Activated CD4-positive, alpha-beta T cell treated with anti-CD3 and anti-CD28 coated beads for 4 hours (primary cell): ENCODE data around the gene TSPEAR.
"Not testable (repeated sequence)": the region's sequence is repeated elsewhere in the genome, so short reads cannot be mapped to it uniquely, and the experiment has no call there.

Source experiments
- DNase-seq, 2 donors: peaks; one replicate each; pipeline ENCODE4 v3.0.0-alpha.2; 2020

TSPEAR gene

DNA sequence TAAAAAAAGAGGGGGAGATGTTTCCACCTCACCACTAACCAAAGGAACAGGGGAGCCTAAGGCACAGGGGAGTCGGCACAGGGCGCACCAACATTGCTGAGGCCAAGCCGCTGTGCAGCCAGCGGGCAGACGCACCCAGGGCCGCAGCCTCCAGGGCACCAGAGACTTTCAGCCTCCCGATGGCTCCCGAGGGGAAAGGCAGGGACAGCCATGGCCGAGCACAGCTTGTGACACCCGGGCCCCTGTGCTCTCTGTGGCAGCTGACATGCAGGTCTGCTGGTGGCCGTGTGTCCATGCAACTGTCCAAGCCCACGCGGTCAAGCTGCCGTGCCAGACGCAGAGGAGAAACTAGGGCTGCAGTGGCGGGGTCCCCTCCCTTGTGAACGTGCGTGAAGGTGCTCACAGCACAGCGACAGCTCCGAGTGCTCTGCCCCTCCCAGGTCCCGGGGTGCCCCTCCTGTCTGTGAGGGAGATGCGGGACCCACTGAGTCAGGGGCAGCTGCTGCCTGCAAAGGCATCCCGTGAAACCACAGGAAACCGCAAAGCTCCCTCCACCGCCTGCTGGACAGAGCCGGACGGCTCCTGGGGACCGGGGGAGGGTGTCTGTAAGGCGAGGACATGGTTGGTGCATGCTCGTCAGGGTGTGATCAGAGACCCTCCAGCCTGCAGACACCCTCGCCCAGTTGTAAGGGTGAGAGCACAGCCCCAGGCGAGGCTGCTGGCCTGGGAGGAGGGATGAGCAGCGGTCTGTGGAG is 62.6 kb downstream of the TSPEAR start:
- DNase-seq, result no peak

DNA sequence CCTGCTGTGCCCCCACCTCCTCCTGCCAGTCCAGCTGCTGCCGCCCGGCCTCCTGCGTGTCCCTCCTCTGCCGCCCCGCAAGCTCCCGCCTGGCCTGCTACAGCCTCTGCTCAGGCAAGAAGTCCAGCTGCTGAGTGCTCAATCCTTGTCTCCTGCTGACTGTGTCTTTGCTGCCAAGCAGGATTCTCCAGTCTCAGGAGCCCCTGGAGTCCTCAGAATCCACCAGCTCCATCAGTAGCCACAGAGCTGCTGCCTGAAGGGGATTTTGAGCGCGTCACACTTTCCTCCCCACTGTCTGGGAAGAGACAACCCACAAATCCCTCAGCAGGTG is 64.2 kb downstream of the TSPEAR start:
- no peak for DNase-seq

DNA sequence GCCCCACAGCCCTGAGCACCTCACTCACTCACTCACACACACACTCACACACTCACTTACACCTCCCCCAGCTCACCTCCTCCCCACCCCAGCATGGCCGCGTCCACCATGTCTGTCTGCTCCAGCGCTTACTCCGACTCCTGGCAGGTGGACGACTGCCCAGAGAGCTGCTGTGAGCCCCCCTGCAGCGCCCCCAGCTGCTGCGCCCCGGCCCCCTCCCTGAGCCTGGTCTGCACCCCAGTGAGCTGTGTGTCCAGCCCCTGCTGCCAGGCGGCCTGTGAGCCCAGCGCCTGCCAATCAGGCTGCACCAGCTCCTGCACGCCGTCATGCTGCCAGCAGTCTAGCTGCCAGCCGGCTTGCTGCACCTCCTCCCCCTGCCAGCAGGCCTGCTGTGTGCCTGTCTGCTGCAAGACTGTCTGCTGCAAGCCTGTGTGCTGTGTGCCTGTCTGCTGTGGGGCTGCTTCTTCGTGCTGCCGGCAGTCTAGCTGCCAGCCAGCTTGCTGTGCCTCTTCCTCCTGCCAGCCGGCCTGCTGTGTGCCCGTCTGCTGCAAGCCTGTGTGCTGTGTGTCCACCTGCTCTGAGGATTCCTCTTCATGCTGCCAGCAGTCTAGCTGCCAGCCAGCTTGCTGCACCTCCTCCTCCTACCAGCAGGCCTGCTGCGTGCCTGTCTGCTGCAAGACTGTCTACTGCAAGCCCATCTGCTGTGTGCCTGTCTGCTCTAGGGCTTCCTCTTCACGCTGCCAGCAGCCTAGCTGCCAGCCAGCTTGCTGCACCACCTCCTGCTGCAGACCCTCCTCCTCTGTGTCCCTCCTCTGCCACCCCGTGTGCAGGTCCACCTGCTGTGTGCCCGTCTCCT is 64.8 kb downstream of the TSPEAR start, which contains the start of gene KRTAP10-11:
Gene KRTAP10-11 (plus strand): TSS at position 49 of the 856 bp plus-strand sequence. CDS start 45 bp downstream, at position 94.
- DNase-seq, result not testable (repeated sequence)

DNA sequence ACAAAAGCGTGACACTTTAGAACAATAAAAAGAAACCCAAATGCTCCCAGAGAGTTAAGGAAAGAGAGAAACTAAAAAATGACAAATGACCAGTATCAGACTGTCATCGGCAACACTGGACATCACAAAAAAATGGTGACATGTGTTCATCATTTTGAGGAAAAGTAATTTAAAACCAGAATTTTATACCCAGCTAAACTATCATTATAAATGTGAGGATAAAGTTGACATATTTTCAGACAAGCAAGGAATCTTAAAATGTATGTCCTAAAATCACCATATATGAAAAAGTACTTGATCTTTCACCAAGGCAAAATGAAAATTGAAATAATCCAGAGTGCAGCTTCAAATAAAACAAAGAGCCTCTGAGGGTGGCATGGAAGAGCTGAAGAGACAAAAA is 66.5 kb downstream of the TSPEAR start:
- no peak for DNase-seq

DNA sequence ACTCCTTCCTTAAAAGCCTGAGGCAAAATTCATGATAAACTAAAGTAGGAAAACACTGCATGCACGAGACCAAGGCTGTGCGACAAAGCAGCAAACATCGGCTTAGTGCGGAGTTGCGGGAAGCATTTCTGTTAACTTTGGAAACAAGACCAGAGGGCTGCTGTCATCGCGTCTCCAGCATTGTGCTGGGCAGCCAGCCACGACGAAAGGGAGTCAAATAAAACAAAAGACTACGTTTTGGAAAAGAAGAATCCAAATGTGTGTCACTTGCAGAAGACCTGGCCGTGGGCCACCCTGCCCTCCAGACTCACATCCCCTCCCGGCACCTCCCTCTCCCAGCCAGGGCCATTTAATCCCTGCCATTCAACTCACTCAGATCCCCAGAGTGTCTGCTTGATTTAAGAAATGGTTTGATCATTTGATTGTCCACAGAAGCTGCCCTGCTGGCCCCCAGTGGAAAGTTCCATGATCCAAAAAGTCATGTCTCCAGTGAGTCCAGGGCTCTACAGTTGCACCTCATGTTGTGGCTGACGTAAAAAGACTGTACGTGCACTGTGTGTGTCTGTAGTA is 67.5 kb downstream of the TSPEAR start:
- DNase-seq, result no peak

DNA sequence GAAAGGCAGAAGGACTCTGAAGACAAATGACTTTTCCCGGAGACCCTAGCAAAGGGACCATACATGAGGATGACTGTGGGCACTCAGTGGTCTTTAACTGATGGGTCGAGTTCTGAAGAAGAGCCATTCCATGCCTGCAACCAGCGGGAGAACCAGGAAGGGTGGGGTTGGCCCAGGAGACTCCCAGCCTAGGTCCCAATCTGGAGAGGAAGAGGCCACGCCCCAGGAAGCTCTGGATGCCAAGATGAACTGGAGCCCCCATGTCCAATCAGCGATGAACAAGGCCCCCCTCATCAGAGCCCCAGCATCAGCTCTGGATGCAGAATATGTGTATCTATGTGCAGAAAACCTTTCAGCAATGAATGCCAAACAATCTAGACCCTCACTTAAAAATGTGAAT is 70.6 kb downstream of the TSPEAR start:
- no peak for DNase-seq

DNA sequence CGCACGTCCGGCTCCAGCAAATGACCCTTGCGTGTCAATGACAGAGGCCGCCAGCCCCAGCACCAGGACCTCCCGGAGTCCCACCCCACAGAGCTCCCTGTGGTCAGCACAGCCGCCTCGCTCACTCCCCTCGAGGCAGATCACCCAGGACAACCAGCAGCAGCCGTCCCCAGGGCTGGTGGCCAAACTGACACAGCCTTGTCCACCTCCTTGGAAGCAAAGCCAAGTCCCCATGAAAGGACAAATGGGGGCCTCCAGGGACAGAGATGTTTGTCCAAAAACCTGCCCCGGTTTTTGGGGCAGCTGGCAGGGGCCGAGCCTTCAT is 72.1 kb downstream of the TSPEAR start:
- no peak for DNase-seq

DNA sequence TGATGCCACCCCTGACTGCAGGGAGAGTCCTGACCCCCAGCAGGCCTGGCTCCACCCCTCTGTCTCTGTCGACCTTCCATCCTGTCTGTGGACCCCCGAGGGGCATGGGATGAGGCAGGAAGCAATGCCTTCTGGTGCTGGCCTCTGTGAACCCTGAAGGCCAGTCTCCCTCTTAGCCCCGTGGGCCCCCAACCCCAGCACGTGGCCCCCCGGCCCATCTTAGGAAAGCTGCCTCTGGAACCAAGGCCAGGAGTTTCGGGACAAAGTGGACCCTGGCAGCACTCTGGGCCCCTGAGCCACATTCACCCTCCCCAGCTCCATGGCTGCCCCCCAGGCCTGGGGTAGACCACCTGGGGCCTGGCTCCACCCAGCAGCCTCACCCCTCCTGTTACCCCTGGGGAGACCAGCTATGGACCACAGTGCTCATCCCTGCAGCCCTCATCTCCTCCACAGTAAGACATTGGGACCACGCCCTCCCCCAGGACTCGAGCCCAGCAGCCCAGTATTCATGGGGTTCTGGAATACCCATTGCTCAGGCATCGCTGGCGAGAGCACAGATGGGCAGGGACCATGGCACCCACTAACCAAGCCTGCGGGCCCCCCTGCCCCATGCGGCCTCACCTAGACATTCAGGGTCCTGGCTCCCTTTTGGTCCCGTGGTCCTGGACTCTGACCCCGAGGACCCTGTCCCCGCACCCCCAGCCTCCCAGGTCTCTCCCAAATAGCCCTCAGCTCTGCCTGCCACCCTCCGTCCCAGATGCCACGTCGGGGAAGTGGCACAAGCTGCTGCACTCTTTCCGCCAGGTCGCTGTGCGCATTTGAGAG is 72.7 kb downstream of the TSPEAR start:
- DNase-seq, result not testable (repeated sequence)

DNA sequence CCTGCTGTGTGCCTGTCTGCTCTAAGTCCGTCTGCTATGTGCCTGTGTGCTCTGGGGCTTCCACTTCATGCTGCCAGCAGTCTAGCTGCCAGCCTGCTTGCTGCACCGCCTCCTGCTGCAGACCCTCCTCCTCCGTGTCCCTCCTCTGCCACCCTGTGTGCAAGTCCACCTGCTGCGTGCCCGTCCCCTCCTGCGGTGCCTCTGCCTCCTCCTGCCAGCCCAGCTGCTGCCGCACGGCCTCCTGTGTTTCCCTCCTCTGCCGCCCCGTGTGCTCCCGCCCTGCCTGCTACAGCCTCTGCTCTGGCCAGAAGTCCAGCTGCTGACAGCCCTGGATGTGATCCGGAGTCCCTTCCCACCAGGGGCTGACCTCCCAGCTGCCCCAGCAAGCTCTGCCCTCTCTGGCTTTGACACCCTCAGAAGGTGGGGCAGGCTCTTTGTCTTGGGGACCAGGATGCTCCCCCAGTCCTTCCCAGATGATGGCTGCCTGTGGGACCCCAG is 73.5 kb downstream of the TSPEAR start:
- not testable (repeated sequence) for DNase-seq

DNA sequence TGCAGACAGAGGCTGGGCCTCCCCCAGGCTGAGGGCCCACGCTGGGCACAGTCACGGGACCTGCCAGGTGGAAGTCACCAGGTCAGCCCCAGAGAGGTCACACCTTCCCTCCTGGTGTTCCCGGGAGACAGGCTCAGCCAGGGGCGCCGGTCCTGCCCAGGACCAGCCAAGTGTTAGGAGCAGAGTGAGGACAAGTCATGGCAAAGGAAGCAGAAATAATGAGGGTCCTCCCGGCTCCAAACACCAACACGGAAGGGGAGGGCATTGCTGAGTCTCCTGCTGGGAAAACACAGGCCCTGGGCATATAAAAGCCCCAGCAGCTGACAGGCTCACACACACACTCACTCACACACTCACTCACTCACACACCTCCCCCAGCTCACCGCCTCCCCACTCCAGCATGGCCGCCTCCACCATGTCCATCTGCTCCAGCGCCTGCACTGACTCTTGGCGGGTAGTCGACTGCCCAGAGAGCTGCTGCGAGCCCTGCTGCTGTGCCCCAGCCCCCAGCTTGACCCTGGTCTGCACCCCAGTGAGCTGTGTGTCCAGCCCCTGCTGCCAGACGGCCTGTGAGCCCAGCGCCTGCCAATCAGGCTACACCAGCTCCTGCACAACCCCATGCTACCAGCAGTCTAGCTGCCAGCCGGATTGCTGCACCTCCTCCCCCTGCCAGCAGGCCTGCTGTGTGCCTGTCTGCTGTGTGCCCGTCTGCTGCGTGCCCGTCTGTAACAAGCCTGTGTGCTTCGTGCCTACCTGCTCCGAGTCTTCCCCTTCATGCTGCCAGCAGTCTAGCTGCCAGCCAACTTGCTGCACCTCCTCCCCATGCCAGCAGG is 74.1 kb downstream of the TSPEAR start, which contains the start of gene KRTAP10-10:
Gene KRTAP10-10 (plus strand): TSS at position 339 of the 833 bp plus-strand sequence. CDS start 62 bp downstream, at position 401.
- no peak for DNase-seq

DNA sequence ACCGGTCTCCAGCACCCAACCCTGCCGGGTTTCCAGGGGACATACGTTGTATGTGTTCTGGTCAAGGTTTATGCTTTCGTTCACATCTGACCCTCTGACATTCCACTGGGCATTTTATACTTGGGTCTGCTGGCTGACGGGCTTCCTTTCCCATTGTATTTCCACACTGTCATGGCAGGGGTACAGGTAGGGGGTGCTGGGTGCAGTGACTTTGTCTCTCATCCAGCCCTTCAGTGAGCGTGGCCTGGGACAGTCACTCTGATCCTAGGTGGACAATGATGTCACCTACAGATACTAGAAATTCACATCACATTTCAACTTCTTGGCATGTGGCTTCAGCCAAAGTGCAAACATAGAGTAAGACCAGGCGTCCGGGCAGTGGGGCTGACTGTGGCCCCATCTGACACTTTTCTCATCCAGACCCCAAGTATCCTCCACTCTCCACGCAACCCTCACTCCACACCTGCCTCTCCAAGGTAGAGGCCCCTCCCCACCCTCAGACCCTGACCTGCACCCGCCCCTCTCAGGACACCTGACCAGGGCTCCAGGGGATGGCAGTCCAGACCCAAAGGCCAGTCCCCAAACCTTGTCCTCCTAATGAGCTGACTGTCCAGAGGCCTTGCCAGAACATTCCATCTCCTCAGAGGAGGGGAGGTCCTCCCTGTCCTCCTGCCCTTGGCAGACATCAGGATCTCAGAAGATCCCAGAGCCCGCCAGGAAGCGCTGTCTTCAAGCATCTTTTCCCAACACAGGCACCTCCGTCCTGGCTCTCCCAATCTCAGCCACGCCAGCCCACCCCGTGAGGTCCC is 75.0 kb downstream of the TSPEAR start:
- no peak for DNase-seq

DNA sequence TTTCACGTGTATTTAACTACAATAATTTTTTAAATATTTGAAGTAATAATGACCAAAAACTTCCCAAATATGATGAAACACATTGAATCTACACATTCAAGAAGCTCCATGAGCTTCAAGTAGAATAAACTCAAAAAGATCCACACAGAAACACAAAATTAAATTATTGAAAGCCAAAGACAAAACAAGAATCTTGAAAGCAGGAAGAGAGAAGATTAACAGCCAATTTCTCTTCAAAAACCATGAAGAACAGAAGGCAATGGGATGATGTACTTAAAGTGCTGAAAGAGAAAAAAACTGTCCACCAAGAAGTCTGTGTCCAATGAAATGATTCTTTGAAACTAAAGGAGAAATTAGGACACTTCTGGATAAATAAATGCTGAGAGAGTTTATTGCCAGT is 79.3 kb downstream of the TSPEAR start:
- DNase-seq, result no peak

DNA sequence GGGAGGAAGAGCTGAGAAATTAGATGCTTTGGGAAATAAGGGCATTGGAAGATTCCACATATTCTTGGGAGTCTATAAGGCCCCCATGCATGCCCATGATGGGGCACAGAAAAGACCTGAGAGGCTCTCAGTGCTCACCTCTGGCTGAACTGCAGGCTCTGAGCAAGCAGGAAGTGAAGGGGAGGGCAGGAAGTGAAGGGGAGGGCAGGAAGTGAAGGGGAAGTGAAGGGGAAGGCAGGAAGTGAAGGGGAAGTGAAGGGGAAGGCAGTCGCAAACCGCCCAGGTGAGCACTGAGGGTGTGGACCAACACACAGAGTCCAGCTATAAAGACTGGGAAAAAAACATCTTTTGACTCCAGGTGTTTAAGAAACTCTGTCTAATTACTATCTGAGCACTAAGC is 80.9 kb downstream of the TSPEAR start:
- DNase-seq, result no peak

DNA sequence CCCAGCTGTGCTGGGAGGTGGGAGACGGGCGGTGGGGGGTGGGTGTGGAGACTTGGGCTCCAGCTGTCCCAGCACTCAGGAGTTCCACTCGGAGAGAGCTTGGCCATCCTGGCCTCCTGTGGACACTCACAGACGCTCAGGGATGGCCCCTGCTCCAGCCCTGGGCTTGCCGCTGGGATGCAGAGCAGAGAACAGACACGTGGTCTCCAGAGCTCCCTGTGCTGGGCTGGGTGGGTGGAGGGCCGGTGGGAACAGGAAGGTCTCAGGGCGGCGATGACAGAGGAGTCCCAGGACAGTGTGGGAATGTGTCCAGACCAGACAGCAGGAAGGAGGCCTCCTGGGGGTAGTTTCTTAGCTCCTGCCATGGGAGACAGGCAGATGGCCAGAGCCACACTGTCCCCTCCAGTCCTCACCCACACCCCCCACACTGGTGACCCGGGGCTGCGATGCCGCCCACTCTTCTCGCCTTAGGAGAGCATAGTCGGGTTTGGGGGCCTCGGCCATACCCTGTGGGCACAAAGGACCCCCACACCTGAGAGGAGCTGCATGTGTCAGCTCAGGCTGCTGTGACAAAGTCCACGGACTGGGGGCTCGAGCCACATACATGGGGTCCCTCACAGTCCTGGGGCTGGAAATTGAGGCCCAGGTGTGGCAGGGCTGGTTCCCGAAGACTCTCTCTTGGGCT is 82.5 kb downstream of the TSPEAR start:
- no peak for DNase-seq

DNA sequence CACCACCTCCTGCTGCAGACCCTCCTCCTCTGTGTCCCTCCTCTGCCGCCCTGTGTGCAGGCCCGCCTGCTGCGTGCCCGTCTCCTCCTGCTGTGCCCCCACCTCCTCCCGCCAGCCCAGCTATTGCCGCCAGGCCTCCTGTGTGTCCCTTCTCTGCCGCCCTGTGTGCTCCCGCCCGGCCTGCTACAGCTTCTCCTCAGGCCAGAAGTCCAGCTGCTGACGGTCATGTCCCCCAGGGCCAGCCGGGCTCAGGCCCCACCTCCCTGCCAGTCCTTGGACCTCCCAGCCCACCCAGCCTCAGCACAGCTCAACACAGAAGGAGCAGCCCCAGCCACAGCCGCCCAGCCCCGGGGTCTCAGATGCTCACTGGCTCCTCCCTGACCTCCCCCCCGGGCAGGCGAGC is 83.5 kb downstream of the TSPEAR start:
- not testable (repeated sequence) for DNase-seq

DNA sequence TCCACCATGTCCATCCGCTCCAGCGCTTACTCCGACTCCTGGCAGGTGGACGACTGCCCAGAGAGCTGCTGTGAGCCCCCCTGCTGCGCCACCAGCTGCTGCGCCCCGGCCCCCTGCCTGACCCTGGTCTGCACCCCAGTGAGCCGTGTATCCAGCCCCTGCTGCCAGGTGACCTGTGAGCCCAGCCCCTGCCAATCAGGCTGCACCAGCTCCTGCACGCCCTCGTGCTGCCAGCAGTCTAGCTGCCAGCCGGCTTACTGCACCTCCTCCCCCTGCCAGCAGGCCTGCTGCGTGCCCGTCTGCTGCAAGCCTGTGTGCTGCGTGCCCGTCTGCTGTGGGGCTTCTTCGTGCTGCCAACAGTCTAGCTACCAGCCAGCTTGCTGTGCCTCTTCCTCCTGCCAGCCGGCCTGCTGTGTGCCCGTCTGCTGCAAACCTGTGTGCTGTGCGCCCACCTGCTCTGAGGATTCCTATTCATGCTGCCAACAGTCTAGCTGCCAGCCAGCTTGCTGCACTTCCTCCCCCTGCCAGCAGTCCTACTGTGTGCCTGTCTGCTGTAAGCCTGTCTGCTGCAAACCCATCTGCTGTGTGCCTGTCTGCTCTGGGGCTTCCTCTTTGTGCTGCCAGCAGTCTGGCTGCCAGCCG is 84.1 kb downstream of the TSPEAR start:
- not testable (repeated sequence) for DNase-seq

DNA sequence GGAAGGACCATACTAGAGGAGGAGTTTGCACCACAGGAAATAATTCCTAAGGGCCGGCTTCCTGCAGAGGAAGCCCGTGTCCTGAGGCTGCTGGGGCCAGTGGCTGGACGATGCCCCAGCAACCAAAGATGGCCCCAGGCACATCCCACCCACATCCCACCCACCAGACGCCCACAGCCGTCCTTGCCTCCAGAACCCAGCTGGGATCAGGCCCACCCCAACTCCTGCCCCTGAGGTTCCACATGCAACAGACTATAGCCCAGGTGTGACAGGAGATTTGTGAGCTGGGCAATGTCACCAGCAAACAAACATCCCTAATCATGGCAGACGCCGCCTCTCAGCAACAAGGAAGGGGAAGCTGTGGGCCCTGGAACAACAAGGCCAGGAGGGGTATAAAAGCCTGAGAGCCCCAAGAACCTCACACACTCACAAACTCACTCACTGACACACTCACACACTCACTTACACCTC is 84.7 kb downstream of the TSPEAR start, which contains the start of gene KRTAP10-9:
Gene KRTAP10-9 (plus strand): TSS at position 421 of the 471 bp plus-strand sequence. CDS start 79 bp downstream, outside the sequence.
- DNase-seq, result no peak

DNA sequence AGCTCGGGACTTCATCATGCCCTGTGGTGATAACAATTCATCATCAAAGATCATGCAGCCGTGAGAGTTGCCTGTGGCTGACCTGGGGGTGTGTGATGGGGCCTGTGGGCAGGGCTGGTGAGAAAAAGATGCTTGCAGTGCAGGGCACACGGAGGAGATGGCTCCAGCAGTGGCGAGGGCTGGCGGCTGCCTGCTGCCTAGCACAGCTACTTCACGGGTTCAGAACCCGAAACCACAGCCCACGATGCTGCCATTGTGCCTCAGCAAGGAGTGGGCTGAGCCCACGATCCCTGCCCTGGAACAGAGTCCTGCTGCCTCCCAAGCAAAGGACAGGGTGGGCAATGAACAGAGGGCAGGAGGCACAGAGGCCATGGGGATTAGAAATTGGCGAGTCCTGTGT is 85.1 kb downstream of the TSPEAR start:
- DNase-seq, result no peak

DNA sequence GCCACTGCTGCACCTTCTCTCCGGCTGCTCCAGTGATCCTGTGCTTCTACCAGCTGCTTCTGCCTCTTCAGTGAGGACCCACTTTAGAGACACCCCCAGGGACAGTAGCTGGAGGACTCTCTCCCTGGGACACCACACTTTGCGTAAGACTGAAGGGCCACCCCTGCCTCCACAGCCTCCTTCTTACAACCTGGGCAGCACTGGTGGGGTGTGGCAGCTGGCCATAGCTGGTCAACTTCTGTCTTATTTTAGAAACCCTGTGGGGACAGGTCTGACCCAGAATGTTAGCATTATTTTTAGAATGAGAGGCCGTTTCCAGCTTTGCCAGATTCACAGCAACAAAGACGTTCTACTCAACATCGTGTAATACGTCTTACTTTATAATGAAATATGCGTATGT is 85.6 kb downstream of the TSPEAR start:
- no peak for DNase-seq
